Measurements from ENCODE around the gene RIMBP2.
A peak's percentile ranks its signal among the peaks of the same experiment; 100 is the strongest.

The RIMBP2 gene

DNA sequence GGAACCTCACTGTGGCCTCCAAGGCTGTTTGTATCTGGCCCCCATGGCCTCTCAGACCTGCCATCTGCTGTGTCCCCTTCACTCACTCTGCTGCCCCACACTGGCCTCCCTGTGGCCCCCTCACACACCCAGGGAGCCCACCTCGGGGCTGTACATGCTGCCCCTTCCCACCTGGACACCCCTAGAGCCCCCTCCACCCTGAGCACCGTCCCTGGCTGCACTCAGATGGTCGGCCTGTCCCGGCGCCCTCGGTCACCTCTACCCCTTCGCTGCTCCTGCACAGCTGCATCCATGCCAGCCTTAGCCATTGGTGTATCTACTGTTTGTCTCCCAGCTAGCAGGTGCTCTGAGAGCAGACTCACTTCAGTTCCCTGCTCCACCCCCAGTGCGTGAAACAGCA, 144.4 kb downstream of the RIMBP2 start:
- DNase-seq (ENCODE audit: low spot score): no peak

- DNase-seq (ENCODE audit: low spot score): peak; percentile 7
Measured at GRCh38 chr12:130571089-130571488, 145.0 kb downstream of the RIMBP2 start.

DNA sequence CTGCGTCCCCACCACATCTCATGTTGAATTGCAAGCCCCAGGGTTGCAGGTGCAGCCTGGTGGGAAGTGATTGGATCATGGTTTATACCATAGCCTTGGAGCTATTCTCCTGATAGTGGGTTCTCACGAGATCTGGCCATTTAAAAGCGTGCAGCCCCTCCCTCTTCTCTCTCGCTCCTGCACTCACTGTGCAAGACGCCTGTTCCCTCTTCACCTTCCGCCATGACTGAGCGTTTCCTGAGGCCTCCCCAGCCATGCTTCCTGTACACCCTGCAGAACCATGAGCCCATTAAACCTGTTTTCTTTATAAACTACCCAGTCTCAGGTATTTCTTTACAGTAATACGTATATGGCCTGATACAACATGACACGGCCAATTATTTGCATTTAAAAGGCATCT, 146.6 kb downstream of the RIMBP2 start:
- no peak for DNase-seq (ENCODE audit: low spot score)

DNA sequence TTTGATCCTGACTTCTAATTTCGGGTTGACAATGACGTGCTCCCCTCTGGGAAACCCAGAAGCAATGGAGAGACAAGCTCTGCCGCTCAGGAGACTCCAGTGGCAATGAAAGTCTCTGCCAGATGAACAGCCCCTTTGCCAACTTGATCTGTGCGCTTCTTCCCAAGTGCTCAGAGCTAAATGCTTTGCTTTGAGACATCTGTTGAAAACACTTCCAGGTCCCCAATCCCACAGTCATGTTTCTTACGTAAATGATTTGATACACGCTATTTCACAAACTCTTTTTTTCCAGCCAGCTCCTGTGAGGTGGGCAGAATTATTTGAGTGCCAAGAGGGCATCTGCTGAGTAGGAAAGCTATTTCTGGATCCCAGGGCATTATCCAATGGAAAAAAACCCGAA, 147.6 kb downstream of the RIMBP2 start:
- DNase-seq (ENCODE audit: low spot score): no peak

GRCh38 chr12:130568041-130568440, 148.1 kb downstream of the RIMBP2 start:
- DNase-seq (ENCODE audit: low spot score): no peak

- no peak for DNase-seq (ENCODE audit: low spot score)
Measured at GRCh38 chr12:130566446-130567155, 149.5 kb downstream of the RIMBP2 start.

DNA sequence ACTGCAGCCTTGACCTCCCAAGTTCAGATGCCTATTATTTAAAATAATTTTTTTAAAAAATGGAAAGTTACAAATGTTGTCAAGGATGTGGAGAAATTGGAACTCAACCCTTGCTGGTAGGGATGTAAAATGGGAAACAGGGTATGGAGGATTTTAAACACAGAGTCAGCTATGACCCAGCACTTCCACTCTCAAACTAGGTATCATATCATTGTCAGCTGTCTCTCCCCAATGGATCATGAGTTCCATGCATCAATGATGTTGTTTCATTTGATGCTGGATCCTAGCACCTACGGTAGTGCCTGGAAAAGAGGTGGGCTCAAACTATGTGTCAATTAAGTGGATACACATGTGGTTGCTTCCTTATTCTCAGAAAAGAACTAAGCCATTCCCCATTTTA, 150.9 kb downstream of the RIMBP2 start:
- no peak for DNase-seq (ENCODE audit: low spot score)

DNA sequence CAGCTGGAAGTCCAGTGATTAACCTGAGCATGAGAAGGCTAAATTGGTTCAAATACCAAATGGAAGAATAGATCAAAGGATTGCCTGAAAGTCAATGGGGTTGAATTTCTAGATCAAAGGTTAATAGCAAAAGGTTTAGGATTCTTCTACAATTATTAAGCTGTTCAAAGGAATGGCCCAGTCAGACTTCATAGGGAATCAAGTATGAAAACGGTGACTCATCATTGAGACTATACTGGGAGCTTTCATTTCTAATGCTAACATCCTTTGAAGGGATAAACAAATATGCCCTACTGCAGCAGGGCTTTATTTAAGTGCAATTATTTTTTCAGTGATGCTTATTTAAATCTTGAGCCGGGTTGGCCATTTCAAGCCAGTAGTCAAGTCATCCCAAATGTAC, 152.8 kb downstream of the RIMBP2 start:
- DNase-seq (ENCODE audit: low spot score): no peak

DNA sequence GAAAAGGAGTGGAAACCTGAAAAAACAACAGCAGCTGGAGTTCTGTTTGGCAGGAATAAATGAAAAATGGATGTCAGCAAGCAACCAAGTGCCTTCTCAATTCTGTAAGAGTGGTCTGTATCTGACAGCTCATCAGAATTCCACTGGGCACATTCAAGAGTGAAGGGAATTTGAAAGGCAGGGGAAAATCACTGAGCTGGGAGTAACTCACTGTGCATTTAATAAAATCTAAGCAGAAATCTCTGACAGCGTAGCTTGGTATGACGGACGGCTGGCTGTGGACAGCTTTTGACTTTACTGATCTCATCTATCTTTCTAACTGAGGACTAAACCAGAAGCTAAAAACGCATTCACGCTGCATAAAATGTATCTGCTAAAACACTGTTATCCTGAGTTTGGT, 153.4 kb downstream of the RIMBP2 start:
- DNase-seq (ENCODE audit: low spot score): no peak

DNA sequence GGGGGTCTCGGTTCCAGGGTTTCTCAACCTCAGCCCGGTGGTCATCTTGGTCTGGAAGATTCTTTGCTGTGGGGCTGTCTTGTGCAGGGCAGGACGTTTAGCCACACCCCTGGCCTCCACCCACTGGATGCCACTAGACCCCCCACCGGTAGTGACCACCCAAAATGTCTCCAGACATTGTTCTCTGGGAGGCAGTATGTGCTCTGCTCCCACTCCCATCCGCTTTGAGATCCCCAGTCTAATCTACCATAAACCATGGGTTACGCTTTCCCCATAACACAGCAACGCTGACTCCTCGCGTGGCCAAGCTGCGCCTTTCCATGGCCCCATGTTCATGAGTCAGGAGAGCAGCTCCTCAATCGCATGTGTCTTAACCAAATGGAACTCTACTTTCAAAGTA, 155.8 kb downstream of the RIMBP2 start:
- DNase-seq (ENCODE audit: low spot score): no peak

DNA sequence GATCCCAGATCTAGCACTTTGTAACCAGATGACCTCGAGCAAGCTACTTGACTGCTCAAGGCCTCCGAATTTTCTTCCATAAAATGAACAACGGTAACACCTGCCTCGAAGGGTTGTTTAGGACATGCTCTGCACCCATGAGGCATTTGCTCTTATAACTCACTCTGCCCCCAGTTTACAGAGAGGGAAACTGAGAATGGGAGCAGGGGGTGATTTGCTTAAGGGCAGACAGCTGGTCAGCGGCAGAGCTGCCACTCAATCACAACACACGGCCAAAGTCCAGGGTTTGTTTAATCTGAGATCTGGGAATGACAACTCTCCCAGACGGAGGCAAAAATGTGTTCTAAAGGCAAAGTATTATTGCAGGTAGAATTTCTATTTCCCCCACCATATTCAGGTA, 156.3 kb downstream of the RIMBP2 start:
- no peak for DNase-seq (ENCODE audit: low spot score)

- DNase-seq (ENCODE audit: low spot score): no peak
Measured at GRCh38 chr12:130557886-130558765, 158.0 kb downstream of the RIMBP2 start.

DNA sequence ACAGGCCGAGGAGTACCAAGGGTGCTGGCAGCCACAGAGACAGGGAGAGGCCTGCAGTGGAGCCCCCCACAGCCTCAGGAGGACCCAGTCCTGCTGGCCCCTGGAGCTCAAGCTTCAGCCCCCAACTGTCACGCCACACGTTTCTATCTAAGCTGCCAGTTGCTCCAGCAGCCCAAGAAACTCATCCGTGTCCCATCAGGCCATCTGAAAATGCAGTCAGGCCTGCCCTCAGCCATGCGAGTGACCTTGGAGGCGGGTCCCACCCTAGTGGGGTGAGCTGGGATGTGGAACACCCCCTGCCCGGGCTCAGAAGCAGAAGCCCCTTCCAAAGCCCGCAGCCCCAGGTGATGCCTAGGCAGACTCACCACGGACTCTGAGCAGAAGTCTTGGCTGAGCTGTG, 158.9 kb downstream of the RIMBP2 start:
- DNase-seq (ENCODE audit: low spot score): no peak

- no peak for DNase-seq (ENCODE audit: low spot score)
Measured at GRCh38 chr12:130556486-130557055, 159.5 kb downstream of the RIMBP2 start.

- no peak for DNase-seq (ENCODE audit: low spot score)
Measured at GRCh38 chr12:130555628-130556485, 160.2 kb downstream of the RIMBP2 start.

- no peak for DNase-seq (ENCODE audit: low spot score)
Measured at GRCh38 chr12:130555221-130555620, 160.9 kb downstream of the RIMBP2 start.

- no peak for DNase-seq (ENCODE audit: low spot score)
Measured at GRCh38 chr12:130552483-130552996, 163.6 kb downstream of the RIMBP2 start.

GRCh38 chr12:130549361-130549760, 166.7 kb downstream of the RIMBP2 start:
- DNase-seq (ENCODE audit: low spot score): no peak

DNA sequence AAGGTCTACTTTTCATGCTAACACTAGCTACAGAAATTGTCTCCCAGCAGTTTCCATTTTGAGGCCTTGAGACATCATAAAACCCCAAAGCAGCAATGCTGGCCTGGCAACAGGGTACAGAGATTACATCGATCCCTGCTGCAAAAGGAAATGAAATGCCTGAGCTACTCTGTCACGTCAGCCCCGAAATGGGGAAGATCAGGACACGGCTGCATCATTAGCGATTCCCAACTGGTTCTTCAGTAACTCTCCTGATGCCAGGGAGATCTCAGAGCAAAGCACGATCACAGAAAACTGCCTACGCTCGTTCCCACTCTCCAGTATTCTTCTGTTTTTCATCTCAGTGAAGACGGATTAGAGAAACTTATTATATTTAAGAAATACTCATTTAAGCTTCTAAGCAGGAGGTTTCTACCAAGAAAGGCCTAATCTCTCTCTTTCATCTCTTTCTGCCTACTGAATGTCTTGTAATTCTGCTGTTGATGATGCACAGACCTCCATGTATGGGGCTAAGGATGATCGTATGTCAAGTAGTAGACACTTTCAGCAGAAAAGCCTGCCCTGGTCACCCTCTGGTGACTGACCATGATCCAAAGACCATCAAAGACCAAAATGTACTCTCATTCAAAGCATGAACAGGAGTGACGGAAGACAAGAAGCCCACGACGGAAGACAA, 168.5 kb downstream of the RIMBP2 start:
- DNase-seq (ENCODE audit: low spot score): no peak

- DNase-seq (ENCODE audit: low spot score): no peak
Measured at GRCh38 chr12:130546494-130546893, 169.6 kb downstream of the RIMBP2 start.

DNA sequence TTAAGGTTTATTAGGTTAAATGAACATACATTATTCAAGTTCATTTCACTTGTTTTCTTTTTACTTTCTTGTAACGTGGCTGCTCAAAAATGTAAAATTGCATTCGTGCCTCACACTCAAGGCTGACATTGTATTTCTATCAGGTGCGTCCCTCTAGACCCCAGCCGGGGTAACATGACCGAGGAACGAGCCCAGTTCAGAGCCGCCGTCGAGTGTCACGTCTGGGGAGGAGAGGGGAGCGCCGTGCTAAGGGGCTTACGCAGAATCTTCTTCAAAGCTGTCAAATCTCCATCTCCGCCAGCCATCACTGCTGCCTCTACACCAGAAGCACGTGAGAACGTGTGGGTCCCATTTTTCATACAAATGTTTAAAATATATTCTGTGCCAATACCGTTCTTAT, 170.6 kb downstream of the RIMBP2 start:
- no peak for DNase-seq (ENCODE audit: low spot score)

All from NAMALWA (cell line).